ENCODE measurements around the gene TELO2.
"Not testable (repeated sequence)": the region's sequence is repeated elsewhere in the genome, so short reads cannot be mapped to it uniquely, and the experiment has no call there.

The TELO2 gene

GRCh38 chr16:1458336-1458976, 34.7 kb upstream of the TELO2 start:
- DNase-seq, result no peak

DNA sequence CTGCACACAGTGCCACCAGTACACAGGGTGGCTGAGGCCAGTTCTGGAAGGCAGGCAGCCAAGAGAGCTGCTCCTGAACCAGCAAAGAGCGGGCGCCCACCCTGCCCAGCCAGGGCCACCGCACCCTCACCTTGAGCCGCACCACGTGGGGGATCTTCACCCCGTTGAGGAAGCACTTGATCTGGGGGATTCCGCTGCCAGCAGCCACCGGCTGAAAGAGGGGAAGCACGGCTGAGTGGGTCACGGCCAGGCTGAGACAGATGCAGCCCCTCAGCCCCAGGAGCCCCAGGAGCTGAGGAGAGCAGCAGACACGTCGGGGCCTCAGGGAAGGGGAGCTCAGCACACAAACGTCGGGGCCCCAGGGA, 34.2 kb upstream of the TELO2 start:
- DNase-seq, result no peak

DNA sequence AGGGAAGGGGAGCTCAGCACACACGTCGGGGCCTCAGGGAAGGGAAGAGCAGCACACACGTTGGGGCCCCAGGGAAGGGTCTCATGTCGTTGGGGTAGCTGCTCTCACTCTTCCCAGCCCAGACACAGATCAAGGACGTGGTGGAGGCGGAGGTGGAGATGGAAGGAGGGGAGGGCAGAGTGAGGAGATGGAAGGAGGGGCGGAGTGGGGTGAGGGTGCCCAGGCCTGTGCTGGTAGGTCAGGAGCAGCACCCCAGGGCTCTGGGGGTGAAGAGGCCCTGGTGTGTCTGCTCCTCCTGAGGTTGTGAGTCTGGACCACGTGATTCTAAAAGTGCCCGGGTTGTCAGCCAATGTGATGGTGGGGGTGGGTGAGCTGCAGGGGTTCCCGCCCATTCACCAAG, 33.2 kb upstream of the TELO2 start:
- no peak for DNase-seq

- no peak for DNase-seq
Observed at GRCh38 chr16:1460602-1461138, 32.5 kb upstream of the TELO2 start.

- DNase-seq, result no peak
Observed at GRCh38 chr16:1461146-1461545, 32.0 kb upstream of the TELO2 start.

DNA sequence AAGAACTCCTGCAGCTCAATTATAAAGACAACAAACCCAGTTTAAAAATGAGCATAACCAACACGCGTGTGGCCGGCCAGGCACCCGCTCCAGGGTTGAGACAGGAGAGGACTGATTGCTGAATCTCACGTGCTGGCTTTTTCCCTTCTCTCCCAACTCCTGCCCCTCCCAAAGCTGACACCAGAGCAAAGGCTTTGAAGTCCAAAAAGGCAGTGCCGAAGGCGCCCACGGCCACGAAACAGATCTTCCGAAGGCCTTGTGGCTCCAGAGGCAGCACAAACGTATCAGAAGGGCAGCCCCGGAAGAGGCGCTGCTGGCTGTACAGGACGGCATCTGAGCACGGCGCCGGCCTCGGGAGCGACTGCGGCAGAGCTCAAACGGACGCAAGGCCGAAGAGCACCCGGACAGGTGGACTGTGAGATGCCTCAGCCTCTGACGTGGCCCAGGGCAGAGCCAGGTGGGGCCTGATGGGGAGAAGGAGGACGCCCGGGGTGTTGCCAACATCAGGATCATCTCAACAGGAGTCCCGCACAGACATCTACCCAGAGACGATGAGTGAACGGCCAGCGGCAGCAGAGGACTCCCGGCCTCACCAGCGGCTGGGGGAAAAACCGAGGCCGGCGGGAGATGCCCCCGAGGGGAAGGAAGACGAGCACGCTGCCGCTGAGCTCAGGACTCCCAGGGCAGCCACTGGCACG, 28.8 kb upstream of the TELO2 start:
- no peak for DNase-seq

DNA sequence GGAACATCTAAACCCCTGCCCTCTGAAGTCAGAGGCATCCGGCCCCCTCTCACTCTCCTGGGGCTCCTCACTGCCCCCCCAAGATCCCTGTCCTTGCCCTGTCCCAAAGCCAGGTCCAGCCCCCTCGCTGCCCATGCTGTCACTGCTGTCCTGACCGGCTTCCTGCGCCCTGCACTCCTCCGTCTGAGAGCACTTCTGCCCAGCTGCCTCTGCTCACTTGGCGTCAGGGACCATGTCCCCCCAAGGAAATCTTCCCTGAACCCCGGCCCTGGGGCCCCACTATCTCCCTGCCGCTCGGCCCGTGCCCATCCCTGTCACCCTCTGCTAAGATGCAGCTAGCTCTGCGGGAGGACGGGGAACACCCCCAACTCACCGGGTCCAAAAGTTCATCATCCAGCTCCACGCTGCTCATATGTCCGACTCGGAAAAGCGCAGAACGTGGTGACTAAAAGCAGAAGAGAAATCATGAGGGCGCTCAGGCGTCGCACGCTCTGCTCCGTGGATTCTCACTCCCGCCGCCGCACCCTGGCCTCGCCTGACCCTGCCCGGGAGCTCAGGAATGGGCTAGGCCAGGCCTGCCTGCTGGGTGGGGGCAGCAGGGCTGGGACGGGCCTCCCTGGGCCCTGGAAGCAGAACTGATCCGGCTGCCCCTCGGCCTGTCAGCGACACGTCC, 28.1 kb upstream of the TELO2 start:
- DNase-seq, result no peak

DNA sequence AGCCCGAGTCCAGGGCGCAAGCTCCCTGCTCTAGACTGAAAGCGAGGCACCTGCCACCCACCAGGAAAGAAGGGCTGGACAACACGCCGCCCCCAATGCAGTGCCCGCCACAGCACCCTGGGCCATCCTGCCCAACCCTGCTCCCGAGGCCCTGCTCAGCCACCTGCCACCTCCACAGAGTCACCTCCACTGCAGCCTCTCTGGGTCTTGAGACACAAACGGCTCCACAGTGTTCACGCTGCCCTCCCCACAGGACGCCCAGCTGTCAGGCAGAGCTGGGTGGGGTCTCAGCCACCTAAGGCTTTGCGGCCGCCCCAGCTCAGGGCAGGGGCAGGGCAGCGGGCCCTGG, 27.6 kb upstream of the TELO2 start:
- no peak for DNase-seq

DNA sequence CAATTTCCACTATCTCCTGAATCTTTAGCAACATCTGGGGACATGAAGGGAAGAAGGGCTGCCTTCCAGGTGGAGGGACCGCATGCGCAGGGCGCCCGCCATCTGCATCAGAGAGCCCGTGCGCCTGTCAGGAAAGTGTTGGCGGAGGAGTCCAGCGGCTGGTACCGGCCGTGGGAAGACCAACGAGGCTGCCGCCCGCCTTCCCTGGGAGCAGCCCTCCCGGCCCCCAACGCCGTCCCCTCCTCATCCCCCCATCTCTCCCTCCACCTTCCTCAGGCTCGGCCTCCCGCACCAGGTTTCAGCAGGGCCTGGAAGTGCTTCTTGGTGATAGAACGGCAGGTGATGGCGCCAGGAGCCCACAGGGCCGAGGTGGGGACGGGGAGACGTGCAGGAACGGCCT, 27.1 kb upstream of the TELO2 start:
- DNase-seq, result no peak

DNA sequence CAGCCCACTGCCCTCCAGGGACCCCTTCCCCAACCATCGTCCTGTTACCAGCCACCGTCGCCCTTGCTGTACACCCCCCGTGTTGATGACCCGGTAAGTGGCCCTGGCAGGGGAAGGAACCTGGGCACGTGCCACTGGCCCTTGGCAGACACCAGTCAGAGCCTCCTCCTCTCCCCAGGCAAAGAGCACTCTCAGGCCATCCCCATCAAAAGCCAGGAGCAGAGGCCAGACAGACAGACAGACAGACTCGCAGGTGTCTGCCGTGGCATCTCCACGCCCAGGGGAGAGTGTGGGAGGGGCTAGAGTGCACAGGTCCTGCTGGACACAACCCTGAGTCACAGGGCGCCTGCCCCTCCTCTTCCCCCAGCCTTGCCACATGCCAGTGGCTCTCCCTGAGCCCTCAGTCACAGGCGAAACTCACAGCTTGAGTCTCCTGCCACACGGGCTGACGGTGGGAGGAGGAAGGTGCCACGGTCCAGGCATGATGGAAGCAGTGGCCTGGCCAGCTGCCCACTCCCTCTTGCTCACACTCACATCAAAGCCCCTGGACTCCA, 26.1 kb upstream of the TELO2 start:
- DNase-seq, result no peak

GRCh38 chr16:1468426-1468810, 24.7 kb upstream of the TELO2 start:
- DNase-seq, result no peak

DNA sequence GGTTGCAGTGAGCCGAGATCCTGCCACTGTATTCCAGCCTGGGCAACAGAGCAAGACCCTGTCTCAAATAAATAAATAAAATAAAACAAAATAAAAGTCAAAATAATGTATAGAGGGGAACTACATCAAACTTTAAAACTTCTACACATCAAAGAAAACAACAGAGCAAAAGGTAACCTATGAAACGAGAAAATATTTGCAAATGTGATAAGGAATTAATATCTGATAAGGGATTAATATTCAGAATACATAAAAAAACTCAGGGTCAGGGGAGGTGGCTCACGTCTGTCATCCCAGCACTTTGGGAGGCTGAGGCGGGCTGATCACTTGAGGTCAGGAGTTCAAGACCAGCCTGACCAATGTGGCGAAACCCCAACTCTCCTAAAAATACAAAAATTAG, 24.0 kb upstream of the TELO2 start:
- DNase-seq, result not testable (repeated sequence)

- no peak for DNase-seq
Observed at GRCh38 chr16:1469693-1470201, 23.4 kb upstream of the TELO2 start.

DNA sequence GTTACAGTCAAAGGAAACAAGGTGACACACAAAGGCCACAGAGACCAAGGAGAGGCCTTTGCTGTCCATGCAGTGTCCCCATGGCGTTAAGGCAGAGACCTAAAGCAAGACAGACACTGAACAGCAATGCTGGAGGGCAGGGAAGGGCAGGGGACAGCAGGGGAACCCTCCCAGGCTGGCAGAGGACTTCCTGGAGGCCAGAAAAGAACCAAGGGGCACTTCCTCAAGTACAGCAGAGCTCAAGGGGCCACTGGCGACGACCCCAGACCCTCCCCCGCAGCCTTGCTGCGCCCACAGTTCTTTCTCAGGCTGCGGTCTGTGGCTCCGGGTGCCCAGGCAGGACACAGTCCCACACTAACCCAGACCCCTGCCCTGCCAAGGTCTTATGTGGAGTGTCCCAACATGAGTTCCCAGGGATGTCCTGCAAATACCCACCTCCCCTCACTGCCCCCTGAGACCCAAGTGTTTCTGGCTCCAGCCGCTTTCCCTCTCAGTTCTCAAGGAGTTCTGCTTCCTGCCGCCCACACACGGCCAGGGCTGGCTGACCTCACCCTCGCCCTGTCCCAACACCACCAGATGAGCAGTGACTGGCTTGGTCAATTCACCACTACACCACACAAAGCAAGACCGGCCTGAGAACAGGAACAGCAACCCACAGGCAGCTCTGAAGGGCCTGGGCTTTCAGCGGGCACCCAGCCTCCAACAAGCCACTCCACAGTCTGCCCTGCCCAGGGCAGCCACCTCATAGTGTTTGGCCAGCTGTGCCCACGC, 22.5 kb upstream of the TELO2 start:
- no peak for DNase-seq

GRCh38 chr16:1471569-1472194, 21.5 kb upstream of the TELO2 start:
- DNase-seq, result no peak

- no peak for DNase-seq
Observed at GRCh38 chr16:1472974-1473373, 20.2 kb upstream of the TELO2 start.

GRCh38 chr16:1474082-1474795, 18.9 kb upstream of the TELO2 start:
- DNase-seq, result no peak

GRCh38 chr16:1474796-1475551, 18.2 kb upstream of the TELO2 start, which contains the start of gene CLCN7:
CLCN7 (minus strand) TSS chr16:1475028; CDS start chr16:1474974, 54 bp downstream.
- DNase-seq, result peak; percentile 79

DNA sequence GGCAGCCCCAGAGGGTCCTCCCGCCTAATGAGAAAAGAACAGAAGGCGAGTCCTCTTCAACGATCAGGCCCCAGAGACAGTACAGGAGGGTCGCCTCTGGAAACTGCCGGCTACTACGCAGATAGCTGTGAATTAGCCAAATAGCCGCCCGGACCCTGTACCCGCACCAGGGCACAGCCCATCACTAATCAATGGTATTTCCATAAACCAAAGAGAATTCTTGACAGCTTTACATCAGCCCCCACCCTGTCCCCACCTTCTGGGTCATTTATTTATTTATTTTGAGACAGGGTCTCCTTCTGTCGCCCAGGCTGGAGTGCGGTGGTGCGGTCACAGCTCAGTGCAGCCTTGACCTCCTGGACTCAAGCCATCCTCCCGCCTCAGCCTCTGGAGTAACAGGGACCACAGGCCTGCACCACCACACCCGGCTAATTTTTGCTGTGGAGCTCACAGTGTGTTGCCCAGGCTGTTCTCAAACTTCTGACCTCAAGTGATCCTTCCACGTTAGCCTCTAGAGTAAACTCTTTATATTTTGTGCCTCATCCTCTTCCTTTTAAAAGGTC, 17.5 kb upstream of the TELO2 start:
- no peak for DNase-seq

DNA sequence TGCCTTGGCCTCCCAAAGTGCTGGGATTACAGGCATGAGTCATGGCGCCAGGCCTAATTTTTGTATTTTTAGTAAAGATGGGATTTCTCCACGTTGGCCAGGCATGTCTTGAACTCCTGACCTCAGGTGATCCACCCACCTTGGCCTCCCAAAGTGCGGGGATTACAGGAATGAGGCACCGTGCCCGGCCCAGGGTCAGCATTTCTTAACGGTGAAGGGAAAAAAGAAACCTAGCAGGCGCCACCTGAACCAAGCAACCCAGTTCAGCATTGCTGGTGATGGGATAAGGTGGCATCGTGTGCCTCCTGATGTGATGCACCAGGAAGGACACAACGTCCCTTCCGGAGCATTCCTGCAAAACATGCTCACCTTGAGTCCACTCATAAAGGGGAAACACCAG, 16.1 kb upstream of the TELO2 start:
- no peak for DNase-seq

DNA sequence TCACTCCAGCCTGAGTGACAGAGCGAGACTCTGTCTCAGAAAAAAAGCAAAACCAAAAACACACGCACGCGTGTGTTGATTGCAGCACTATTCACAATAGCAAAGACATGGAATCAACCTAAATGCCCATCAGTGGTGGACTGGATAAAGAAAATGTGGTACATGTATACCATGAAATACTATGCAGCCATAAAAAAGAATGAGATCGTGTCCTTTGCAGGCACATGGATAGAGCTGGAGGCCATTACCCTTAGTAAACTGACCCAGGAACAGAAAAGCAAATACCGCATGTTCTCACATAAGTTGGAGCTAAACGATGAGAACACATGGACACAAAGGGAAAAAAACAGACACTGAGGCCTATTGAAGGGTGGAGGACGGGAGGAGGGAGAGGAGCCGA, 14.2 kb upstream of the TELO2 start:
- DNase-seq, result not testable (repeated sequence)
